ENCODE data around the gene CPNE4.
"Not testable (repeated sequence)": the region's sequence is repeated elsewhere in the genome, so short reads cannot be mapped to it uniquely, and the experiment has no call there.

Gene CPNE4

GRCh38 chr3:131505421-131505820 is 529.4 kb downstream of the CPNE4 start:
- H3K36me3 ChIP-seq (ENCODE audit: insufficient read depth, insufficient read length, low read length), result peaks cover 16% of the 10 kb centered on the region
- no peak overlapping the region for H3K4me3 ChIP-seq (ENCODE audit: insufficient read length, low read depth)
- H3K4me1 ChIP-seq (ENCODE audit: insufficient read depth, insufficient read length), result no peaks in the 10 kb centered on the region
- no peaks in the 10 kb centered on the region for H3K27me3 ChIP-seq (ENCODE audit: insufficient read depth, insufficient read length)
- DNase-seq (ENCODE audit: low read depth, low spot score), result no peak
- no peaks in the 10 kb centered on the region for H3K9me3 ChIP-seq (ENCODE audit: insufficient read depth, low read length)
- no peak overlapping the region for H3K9ac ChIP-seq (ENCODE audit: insufficient read length, low read depth)
- TF ChIP-seq SUZ12 (IDR thresholded peaks at IDR 0.05; ENCODE audit: extremely low read depth, insufficient read depth, insufficient read length), result no peak
- TF ChIP-seq YY1 (IDR thresholded peaks at IDR 0.05; ENCODE audit: insufficient read depth, insufficient read length), result no peak
- no peak for TF ChIP-seq ZNF274 (IDR thresholded peaks at IDR 0.05; ENCODE audit: low read depth, low read length)

- peaks cover 36% of the 10 kb centered on the region for H3K36me3 ChIP-seq (ENCODE audit: insufficient read depth, insufficient read length, low read length)
- no peaks in the 10 kb centered on the region for H3K9me3 ChIP-seq (ENCODE audit: insufficient read depth, low read length)
- H3K4me3 ChIP-seq (ENCODE audit: insufficient read length, low read depth), result peak overlapping the region; percentile 97
- no peaks in the 10 kb centered on the region for H3K4me1 ChIP-seq (ENCODE audit: insufficient read depth, insufficient read length)
- no peak overlapping the region for H3K9ac ChIP-seq (ENCODE audit: insufficient read length, low read depth)
- no peak for TF ChIP-seq ZNF274 (IDR thresholded peaks at IDR 0.05; ENCODE audit: low read depth, low read length)
- TF ChIP-seq YY1 (IDR thresholded peaks at IDR 0.05; ENCODE audit: insufficient read depth, insufficient read length), result no peak
- TF ChIP-seq SUZ12 (IDR thresholded peaks at IDR 0.05; ENCODE audit: extremely low read depth, insufficient read depth, insufficient read length), result no peak
- no peaks in the 10 kb centered on the region for H3K27me3 ChIP-seq (ENCODE audit: insufficient read depth, insufficient read length)
- no peak for DNase-seq (ENCODE audit: low read depth, low spot score)
Measured at GRCh38 chr3:131503320-131503635, 531.5 kb downstream of the CPNE4 start.

- TF ChIP-seq YY1 (IDR thresholded peaks at IDR 0.05; ENCODE audit: insufficient read depth, insufficient read length) (peak; percentile 84), SUZ12 (IDR thresholded peaks at IDR 0.05; ENCODE audit: extremely low read depth, insufficient read depth, insufficient read length) (no peak)
- H3K4me3 ChIP-seq (ENCODE audit: insufficient read length, low read depth), result peak within 1 kb of the TSS; percentile 97
Measured at GRCh38 chr3:131502530-131503319, 532.1 kb downstream of the CPNE4 start, which contains the start of gene MRPL3. TSS of gene MRPL3 (minus strand) at chr3:131502971. CDS start at chr3:131502821, 150 bp downstream.

GRCh38 chr3:131501949-131502348 is 532.9 kb downstream of the CPNE4 start:
- Histone ChIP-seq H3K9ac (ENCODE audit: insufficient read length, low read depth) (peak overlapping the region; percentile 98), H3K9me3 (ENCODE audit: insufficient read depth, low read length) (no peaks in the 10 kb centered on the region), H3K27me3 (ENCODE audit: insufficient read depth, insufficient read length) (no peaks in the 10 kb centered on the region), H3K36me3 (ENCODE audit: insufficient read depth, insufficient read length, low read length) (peaks cover 49% of the 10 kb centered on the region), H3K4me1 (ENCODE audit: insufficient read depth, insufficient read length) (no peaks in the 10 kb centered on the region), H3K4me3 (ENCODE audit: insufficient read length, low read depth) (peak overlapping the region; percentile 97)
- TF ChIP-seq YY1 (IDR thresholded peaks at IDR 0.05; ENCODE audit: insufficient read depth, insufficient read length), result no peak
- TF ChIP-seq ZNF274 (IDR thresholded peaks at IDR 0.05; ENCODE audit: low read depth, low read length), result no peak
- no peak for TF ChIP-seq SUZ12 (IDR thresholded peaks at IDR 0.05; ENCODE audit: extremely low read depth, insufficient read depth, insufficient read length)
- DNase-seq (ENCODE audit: low read depth, low spot score), result no peak

More at GRCh38 chr3:131502530-131503319, 532.1 kb downstream of the CPNE4 start, which contains the start of gene MRPL3:
- Histone ChIP-seq H3K36me3 (ENCODE audit: insufficient read depth, insufficient read length, low read length) (peaks cover 42% of the 10 kb centered on the region), H3K9me3 (ENCODE audit: insufficient read depth, low read length) (no peaks in the 10 kb centered on the region), H3K27me3 (ENCODE audit: insufficient read depth, insufficient read length) (no peaks in the 10 kb centered on the region), H3K4me1 (ENCODE audit: insufficient read depth, insufficient read length) (no peaks in the 10 kb centered on the region), H3K9ac (ENCODE audit: insufficient read length, low read depth) (peak within 1 kb of the TSS; percentile 98)
- peak; percentile 71 for DNase-seq (ENCODE audit: low read depth, low spot score)

GRCh38 chr3:131494706-131495105 is 540.1 kb downstream of the CPNE4 start:
- no peak for DNase-seq (ENCODE audit: low read depth, low spot score)
- peaks cover 92% of the 10 kb centered on the region for H3K36me3 ChIP-seq (ENCODE audit: insufficient read depth, insufficient read length, low read length)

GRCh38 chr3:131491775-131492174 is 543.0 kb downstream of the CPNE4 start:
- Histone ChIP-seq H3K36me3 (ENCODE audit: insufficient read depth, insufficient read length, low read length) (peaks cover 88% of the 10 kb centered on the region), H3K4me3 (ENCODE audit: insufficient read length, low read depth) (no peak overlapping the region), H3K9ac (ENCODE audit: insufficient read length, low read depth) (no peak overlapping the region), H3K9me3 (ENCODE audit: insufficient read depth, low read length) (no peaks in the 10 kb centered on the region), H3K4me1 (ENCODE audit: insufficient read depth, insufficient read length) (no peaks in the 10 kb centered on the region), H3K27me3 (ENCODE audit: insufficient read depth, insufficient read length) (no peaks in the 10 kb centered on the region)
- TF ChIP-seq YY1 (IDR thresholded peaks at IDR 0.05; ENCODE audit: insufficient read depth, insufficient read length) (no peak), SUZ12 (IDR thresholded peaks at IDR 0.05; ENCODE audit: extremely low read depth, insufficient read depth, insufficient read length) (no peak), ZNF274 (IDR thresholded peaks at IDR 0.05; ENCODE audit: low read depth, low read length) (no peak)
- DNase-seq (ENCODE audit: low read depth, low spot score), result no peak

More at GRCh38 chr3:131494706-131495105, 540.1 kb downstream of the CPNE4 start:
- no peaks in the 10 kb centered on the region for H3K27me3 ChIP-seq (ENCODE audit: insufficient read depth, insufficient read length)
- no peaks in the 10 kb centered on the region for H3K9me3 ChIP-seq (ENCODE audit: insufficient read depth, low read length)
- H3K9ac ChIP-seq (ENCODE audit: insufficient read length, low read depth), result no peak overlapping the region
- TF ChIP-seq ZNF274 (IDR thresholded peaks at IDR 0.05; ENCODE audit: low read depth, low read length), result no peak
- no peak for TF ChIP-seq YY1 (IDR thresholded peaks at IDR 0.05; ENCODE audit: insufficient read depth, insufficient read length)
- TF ChIP-seq SUZ12 (IDR thresholded peaks at IDR 0.05; ENCODE audit: extremely low read depth, insufficient read depth, insufficient read length), result no peak
- no peak overlapping the region for H3K4me3 ChIP-seq (ENCODE audit: insufficient read length, low read depth)
- H3K4me1 ChIP-seq (ENCODE audit: insufficient read depth, insufficient read length), result no peaks in the 10 kb centered on the region

- TF ChIP-seq SUZ12 (IDR thresholded peaks at IDR 0.05; ENCODE audit: extremely low read depth, insufficient read depth, insufficient read length) (no peak), YY1 (IDR thresholded peaks at IDR 0.05; ENCODE audit: insufficient read depth, insufficient read length) (no peak), ZNF274 (IDR thresholded peaks at IDR 0.05; ENCODE audit: low read depth, low read length) (no peak)
- H3K4me1 ChIP-seq (ENCODE audit: insufficient read depth, insufficient read length), result no peaks in the 10 kb centered on the region
- no peak overlapping the region for H3K9ac ChIP-seq (ENCODE audit: insufficient read length, low read depth)
- no peak overlapping the region for H3K4me3 ChIP-seq (ENCODE audit: insufficient read length, low read depth)
- H3K27me3 ChIP-seq (ENCODE audit: insufficient read depth, insufficient read length), result no peaks in the 10 kb centered on the region
- no peaks in the 10 kb centered on the region for H3K9me3 ChIP-seq (ENCODE audit: insufficient read depth, low read length)
- no peak for DNase-seq (ENCODE audit: low read depth, low spot score)
- H3K36me3 ChIP-seq (ENCODE audit: insufficient read depth, insufficient read length, low read length), result peaks cover 81% of the 10 kb centered on the region
Measured at GRCh38 chr3:131491084-131491483, 543.7 kb downstream of the CPNE4 start.

- H3K4me3 ChIP-seq (ENCODE audit: insufficient read length, low read depth); H3K4me1 ChIP-seq (ENCODE audit: insufficient read depth, insufficient read length); H3K9me3 ChIP-seq (ENCODE audit: insufficient read depth, low read length); DNase-seq (ENCODE audit: low read depth, low spot score); H3K27me3 ChIP-seq (ENCODE audit: insufficient read depth, insufficient read length); H3K9ac ChIP-seq (ENCODE audit: insufficient read length, low read depth): not testable (repeated sequence)
- peaks cover 67% of the 10 kb centered on the region for H3K36me3 ChIP-seq (ENCODE audit: insufficient read depth, insufficient read length, low read length)
Measured at GRCh38 chr3:131486545-131486944, 548.3 kb downstream of the CPNE4 start.
